Fibroblast of skin of left biceps (primary cell): Measurements from ENCODE around the gene GAN.

ENCODE experiments used
- DNase-seq, 2 experiments: peaks; one replicate each; pipeline ENCODE4 v3.0.0-alpha.2; 2013; ENCODE audit warnings: low read depth in 2 of 2

Gene GAN

GRCh38 chr16:81431554-81432353 lies 117.0 kb downstream of the GAN start:
- peak; percentile 26 to 27 for DNase-seq

GRCh38 chr16:81432937-81433557 lies 118.3 kb downstream of the GAN start:
- DNase-seq, result no peak

- DNase-seq, result no peak
Observed at GRCh38 chr16:81435103-81435502, 120.3 kb downstream of the GAN start.

GRCh38 chr16:81435567-81435966 lies 120.8 kb downstream of the GAN start:
- no peak for DNase-seq

- no peak for DNase-seq
Observed at GRCh38 chr16:81436386-81436785, 121.6 kb downstream of the GAN start.

GRCh38 chr16:81437865-81438264 lies 123.1 kb downstream of the GAN start:
- no peak for DNase-seq
